HepG2 (cell line): ENCODE measurements around the gene GRIFIN. TPM values are rescaled to one million over a fixed set of nuclear protein-coding genes. Genes with fewer than 3 reads are reported as not detected.

ENCODE experiments used
- GABPB1 ChIP-seq: IDR thresholded peaks from 2 replicates; pipeline ENCODE4 v1.6.1; 2016; ENCODE audit warnings: mild to moderate bottlenecking, missing genetic modification reagents, moderate library complexity, missing compliant biosample characterization
- IKZF4 ChIP-seq: sonication (generic); formaldehyde crosslinking; IDR thresholded peaks from 2 replicates; pipeline ENCODE4 v1.5.1; 2020; ENCODE audit warnings: borderline replicate concordance, mild to moderate bottlenecking, low read depth, missing genetic modification reagents; ENCODE audit errors: not compliant biosample characterization
- MTA3 ChIP-seq: sonication (generic); formaldehyde crosslinking; IDR thresholded peaks from 2 replicates; pipeline ENCODE4 v1.4.0; 2020; ENCODE audit warnings: missing genetic modification reagents
- PATZ1 ChIP-seq: sonication (generic); formaldehyde crosslinking; IDR thresholded peaks from 2 replicates; pipeline ENCODE4 v1.4.0; 2020; ENCODE audit warnings: missing genetic modification reagents
- PHF8 ChIP-seq: sonication (generic); formaldehyde crosslinking; IDR thresholded peaks from 2 replicates; pipeline ENCODE4 v1.5.0; 2020; ENCODE audit warnings: missing genetic modification reagents
- TAF1 ChIP-seq: sonication (generic); formaldehyde crosslinking; IDR thresholded peaks from 2 replicates; pipeline ENCODE4 v1.4.0; 2020; ENCODE audit warnings: missing genetic modification reagents
- TBX3 ChIP-seq: fragments of 450-650 bp; IDR thresholded peaks from 2 replicates; pipeline ENCODE4 v1.6.1; 2017; ENCODE audit warnings: antibody characterized with exemption, mild to moderate bottlenecking, inconsistent platforms, borderline replicate concordance
- TP53 ChIP-seq: sonication (generic); formaldehyde crosslinking; conservative IDR thresholded peaks from 2 replicates; pipeline ENCODE4 v1.4.0; 2020; ENCODE audit warnings: missing genetic modification reagents
- YY1 ChIP-seq: IDR thresholded peaks from 2 replicates; pipeline ENCODE4 v1.6.1; 2011; ENCODE audit warnings: low read length, low read depth, moderate library complexity, mild to moderate bottlenecking; ENCODE audit not compliant: insufficient read depth, insufficient replicate concordance
- ZNF292 ChIP-seq: sonication (generic); formaldehyde crosslinking; IDR thresholded peaks from 2 replicates; pipeline ENCODE4 v1.8.1; 2022; ENCODE audit warnings: mild to moderate bottlenecking, low read depth, missing genetic modification reagents, borderline replicate concordance
- ZNF343 ChIP-seq: sonication (generic); formaldehyde crosslinking; IDR thresholded peaks from 2 replicates; pipeline ENCODE4 v1.4.0; 2020; ENCODE audit warnings: mild to moderate bottlenecking, missing genetic modification reagents
- ZNF747 ChIP-seq: sonication (generic); formaldehyde crosslinking; IDR thresholded peaks from 2 replicates; pipeline ENCODE4 v1.8.1; 2023; ENCODE audit warnings: missing genetic modification reagents, mild to moderate bottlenecking, borderline replicate concordance
- polyA plus RNA-seq, 8 experiments: library from polyadenylated mRNA; depleted of rRNA in 3 of 8; stranded (reverse) in 7 of 8; unstranded in 1 of 8; fragments of >200 nt; fragmentation: Illumina TruSeq in 4 of 8; extraction: Trizol in 4 of 8; gene quantifications; 2 replicates each; pipeline versions ENCODE4 v1.2.1 to v1.2.3, GENCODE V29; 2011 to 2016; ENCODE audit warnings: low read depth in 4 of 8, missing spikeins in 1 of 8, mixed read lengths in 1 of 8; ENCODE audit not compliant: insufficient read depth in 1 of 8
- total RNA-seq, 5 experiments: library from RNA; depleted of rRNA; stranded (reverse); fragments of >200 nt; fragmentation: Illumina TruSeq; extraction: Trizol; gene quantifications; 2 replicates each; pipeline ENCODE4 v1.2.3, GENCODE V29; 2016; ENCODE audit warnings: low read depth in 1 of 5
- TF ChIP-seq, protein P1 (sequence below): sonication (generic); formaldehyde crosslinking; IDR thresholded peaks from 2 replicates; pipeline ENCODE4 v1.5.1; 2020; ENCODE audit warnings: missing genetic modification reagents, mild to moderate bottlenecking, borderline replicate concordance
- TF ChIP-seq, protein P2 (sequence below): sonication (generic); formaldehyde crosslinking; IDR thresholded peaks from 2 replicates; pipeline ENCODE4 v1.4.0; 2020; ENCODE audit warnings: mild to moderate bottlenecking, missing genetic modification reagents

Gene GRIFIN
- total and polyA plus RNA-seq, 2 of the 13 experiments (the other 11 are each of a cell fraction or from before 2014, with no cell fraction given): not detected

DNA sequence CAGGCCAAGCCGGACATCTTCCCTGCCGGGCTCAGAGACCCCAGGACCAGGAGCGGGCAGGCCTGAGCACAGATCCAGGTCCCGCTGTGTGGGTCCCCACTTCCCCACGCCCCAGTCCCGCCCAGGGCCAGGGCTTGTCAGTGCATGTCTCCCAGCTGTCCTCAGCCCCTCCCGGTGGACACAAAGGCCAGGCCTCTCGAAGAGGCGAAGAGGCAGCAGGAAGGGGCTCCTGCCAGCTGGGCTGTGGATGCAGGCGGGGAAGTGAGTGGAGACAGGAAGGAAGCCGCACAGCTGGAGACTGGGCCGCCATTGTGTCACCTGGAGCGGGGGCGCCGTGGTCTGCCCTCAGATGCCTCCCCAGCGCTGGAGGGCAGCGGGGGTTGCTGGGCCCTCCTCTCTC, 4.8 kb downstream of the GRIFIN start (continued):
- TF ChIP-seq MTA3 (CRISPR knock-in tag) (no peak), YY1 (peak; percentile 19), IKZF4 (no peak), TAF1 (CRISPR knock-in tag) (peak; percentile 32; the same call in 1 of the 2 replicates), TP53 (CRISPR knock-in tag) (0 out of 2 replicates have a peak, but pooled peaks have one; percentile 37), ZNF292 (CRISPR knock-in tag) (0 out of 2 replicates have a peak, but pooled peaks have one; percentile 27), TBX3 (no peak), PATZ1 (CRISPR knock-in tag) (peak; percentile 49; the same call in 1 of the 2 replicates), PHF8 (CRISPR knock-in tag) (peak; percentile 37; the same call in 1 of the 2 replicates), ZNF747 (no peak), GABPB1 (CRISPR knock-in tag) (peak; percentile 20; the same call in 1 of the 2 replicates), ZNF343 (CRISPR knock-in tag) (no peak)
- TF ChIP-seq, protein P1, sequence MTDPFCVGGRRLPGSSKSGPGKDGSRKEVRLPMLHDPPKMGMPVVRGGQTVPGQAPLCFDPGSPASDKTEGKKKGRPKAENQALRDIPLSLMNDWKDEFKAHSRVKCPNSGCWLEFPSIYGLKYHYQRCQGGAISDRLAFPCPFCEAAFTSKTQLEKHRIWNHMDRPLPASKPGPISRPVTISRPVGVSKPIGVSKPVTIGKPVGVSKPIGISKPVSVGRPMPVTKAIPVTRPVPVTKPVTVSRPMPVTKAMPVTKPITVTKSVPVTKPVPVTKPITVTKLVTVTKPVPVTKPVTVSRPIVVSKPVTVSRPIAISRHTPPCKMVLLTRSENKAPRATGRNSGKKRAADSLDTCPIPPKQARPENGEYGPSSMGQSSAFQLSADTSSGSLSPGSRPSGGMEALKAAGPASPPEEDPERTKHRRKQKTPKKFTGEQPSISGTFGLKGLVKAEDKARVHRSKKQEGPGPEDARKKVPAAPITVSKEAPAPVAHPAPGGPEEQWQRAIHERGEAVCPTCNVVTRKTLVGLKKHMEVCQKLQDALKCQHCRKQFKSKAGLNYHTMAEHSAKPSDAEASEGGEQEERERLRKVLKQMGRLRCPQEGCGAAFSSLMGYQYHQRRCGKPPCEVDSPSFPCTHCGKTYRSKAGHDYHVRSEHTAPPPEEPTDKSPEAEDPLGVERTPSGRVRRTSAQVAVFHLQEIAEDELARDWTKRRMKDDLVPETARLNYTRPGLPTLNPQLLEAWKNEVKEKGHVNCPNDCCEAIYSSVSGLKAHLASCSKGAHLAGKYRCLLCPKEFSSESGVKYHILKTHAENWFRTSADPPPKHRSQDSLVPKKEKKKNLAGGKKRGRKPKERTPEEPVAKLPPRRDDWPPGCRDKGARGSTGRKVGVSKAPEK (CRISPR knock-in tag): no peak
- TF ChIP-seq, protein P2, sequence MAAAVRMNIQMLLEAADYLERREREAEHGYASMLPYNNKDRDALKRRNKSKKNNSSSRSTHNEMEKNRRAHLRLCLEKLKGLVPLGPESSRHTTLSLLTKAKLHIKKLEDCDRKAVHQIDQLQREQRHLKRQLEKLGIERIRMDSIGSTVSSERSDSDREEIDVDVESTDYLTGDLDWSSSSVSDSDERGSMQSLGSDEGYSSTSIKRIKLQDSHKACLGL (CRISPR knock-in tag): 0 out of 2 replicates have a peak, but pooled peaks have one; percentile 27
